Limb (tissue), 2 donors: ENCODE results near the gene ARHGAP31.
A peak's percentile ranks its signal among the peaks of the same experiment; 100 is the strongest.

Experiments
- DNase-seq, 2 donors: peaks; one replicate each; pipeline ENCODE4 v3.0.0-alpha.2; 2016; ENCODE audit errors: extremely low spot score in 2 of 2

The ARHGAP31 gene

DNA sequence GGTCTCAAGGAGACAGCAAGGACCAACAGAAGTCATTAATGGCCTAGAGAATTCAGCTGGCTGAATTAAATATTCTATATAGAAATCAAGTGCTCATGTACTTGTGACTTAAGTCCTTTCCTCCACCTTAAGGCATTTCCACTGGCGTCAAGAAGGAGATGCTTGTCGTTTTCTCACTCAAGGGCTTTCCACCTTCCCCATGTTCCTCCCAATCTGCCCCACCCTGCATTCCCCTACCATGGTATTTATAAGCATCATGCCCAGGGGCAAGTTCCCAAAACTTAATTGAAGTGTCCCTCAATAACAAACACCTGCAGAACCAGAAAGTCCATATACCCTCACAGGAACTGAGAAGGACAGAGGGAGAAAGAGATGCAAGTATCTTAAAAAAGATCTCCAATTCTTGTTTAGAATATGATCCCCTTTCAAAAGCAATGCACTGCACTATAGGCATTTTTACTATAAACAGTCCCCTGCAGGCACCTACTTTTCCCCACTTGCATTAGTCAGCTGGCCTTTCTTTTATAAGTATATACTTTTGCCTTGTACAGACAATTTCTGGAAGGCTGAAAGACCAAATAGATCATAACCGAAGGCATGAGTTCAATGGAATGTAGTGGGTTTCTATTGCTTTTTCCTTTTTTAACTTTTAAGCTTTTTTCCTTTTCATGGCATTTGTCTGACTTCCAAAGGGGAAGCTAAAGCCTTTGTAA is 139.6 kb downstream of the ARHGAP31 start:
- no peak for DNase-seq

DNA sequence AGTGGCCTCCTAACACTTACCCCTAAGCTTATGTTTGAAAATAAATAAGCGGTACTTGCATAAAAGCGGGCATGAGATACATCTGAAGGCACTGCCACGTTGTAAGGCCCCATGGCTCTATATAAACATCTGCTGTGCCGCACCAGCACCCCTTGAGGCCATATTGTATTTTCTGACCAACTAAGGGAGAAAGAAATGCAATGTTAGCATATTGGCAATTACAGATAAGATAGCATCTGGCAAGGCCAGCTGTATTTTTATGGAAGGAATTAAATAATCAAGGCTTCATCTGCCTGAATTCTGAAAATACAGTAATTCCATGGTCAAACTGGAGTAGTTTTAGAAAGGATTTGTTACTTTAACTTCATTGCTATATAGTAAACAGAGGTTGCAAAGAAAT is 140.5 kb downstream of the ARHGAP31 start:
- DNase-seq = no peak

DNA sequence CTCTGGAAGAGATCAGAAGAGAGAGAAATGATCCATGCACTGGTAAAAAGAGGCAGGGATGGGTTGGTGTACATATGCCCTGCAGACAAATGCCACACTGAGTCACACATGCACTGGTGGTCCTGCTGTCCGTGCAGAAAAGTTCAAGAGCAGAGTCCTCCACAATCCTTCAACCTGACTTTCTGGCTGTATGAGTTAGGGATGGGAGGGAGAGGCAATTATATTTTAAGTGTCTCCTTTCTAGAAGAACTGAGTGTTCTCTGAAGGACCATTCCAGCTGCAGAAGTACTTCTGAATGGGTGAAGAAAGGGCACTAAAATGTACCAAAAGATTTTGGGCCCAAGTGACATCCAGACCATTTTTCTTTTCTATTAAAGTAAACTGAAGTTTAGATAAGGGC is 142.8 kb downstream of the ARHGAP31 start:
- DNase-seq = no peak

DNA sequence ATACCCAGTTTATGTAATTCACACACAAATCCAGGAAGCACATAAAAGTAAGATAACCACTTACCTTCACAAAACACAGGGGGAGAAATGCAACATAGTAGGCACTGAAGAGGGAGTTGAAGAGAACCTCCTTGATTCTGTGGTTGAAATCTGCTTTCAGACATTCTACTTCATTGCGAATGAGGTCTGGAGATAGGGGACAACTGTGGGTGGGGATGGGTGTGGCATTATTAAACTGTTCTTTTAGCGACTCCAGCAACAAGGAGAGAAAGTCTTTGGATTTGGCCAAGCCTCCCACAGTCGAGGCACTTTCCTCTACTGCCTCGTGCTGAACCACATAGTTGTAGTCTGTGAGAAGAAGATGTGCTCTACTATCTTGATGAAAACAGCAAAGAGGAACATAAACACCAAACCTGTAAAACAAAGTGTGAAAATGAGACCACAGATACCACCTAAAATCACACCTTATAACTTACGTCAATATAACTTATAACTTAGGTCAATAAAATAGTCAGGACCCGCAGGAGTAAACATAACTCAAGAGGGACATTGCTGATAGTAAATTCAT is 143.6 kb downstream of the ARHGAP31 start:
- DNase-seq = no peak

DNA sequence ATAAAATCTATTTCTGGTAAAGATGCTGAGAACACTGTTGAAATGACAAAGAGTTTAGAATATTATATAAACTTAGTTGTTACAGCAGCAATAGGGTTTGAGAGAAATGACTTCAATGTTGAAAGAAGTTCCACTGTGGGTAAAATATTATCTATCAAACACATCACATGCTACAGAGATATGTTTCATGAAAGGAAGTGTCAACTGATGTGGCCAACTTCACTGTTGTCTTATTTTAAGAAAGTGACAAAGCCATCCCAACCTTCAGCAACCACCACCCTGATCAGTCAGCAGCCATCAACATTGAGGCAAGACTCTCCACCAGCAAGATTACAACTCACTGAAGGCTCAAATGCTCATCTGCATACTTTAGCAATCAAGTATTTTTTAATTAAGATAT is 149.0 kb downstream of the ARHGAP31 start:
- DNase-seq = no peak

DNA sequence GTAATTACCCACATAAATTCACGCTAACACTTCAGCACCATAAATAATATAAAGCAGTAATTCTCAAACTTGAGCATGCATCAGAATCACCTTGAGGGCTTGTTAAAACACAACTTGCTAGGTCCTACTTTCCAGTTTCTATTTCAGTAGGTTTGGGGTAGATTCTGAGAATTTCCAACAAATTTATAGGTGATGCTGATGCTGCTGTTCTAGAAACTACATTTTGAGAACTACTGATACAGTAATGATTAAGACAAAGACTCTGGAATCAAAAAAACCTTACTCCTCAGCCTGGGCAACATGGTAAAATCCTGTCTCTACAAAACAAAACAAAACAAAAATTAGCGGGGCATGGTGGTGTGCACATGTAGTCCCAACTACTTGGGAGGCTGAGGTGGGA is 150.4 kb downstream of the ARHGAP31 start:
- DNase-seq = no peak

DNA sequence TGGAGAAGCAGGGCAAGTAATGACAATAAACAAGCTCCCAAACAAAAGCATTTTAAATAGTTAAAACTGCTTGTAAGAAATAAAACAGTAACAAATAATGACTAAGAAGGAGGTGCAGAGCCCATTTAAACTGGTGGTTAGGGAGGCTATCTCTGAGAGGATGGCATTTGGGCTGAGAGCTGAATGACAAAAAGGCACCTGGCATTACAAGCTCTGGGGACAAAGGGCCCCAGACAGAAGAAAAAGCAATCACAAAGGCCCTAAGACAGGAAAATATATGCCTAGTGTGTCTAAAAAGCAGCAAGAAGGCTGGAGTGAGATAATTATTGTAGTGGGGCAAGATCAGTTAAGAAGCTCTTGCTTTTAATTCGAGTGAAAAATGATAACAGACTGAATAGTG is 159.6 kb downstream of the ARHGAP31 start:
- no peak for DNase-seq

DNA sequence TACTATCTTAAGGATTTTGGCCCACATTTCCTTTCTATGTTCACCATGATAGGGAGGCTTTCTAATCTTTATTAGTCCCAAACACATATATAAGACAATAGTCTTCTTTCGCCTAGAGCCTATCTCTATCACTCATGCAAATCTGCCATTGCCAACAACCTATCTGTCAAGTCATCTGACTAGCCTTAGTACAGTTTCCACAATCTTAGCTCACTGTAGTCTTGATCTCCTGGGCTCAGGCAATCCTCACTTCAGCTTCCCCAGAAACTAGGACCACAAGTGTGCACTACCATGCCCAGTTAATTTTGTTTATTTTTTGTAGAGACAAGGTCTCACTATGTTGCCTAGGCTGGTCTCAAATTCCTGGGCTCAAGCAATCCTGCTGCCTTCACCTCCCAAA is 162.3 kb downstream of the ARHGAP31 start:
- DNase-seq = no peak

DNA sequence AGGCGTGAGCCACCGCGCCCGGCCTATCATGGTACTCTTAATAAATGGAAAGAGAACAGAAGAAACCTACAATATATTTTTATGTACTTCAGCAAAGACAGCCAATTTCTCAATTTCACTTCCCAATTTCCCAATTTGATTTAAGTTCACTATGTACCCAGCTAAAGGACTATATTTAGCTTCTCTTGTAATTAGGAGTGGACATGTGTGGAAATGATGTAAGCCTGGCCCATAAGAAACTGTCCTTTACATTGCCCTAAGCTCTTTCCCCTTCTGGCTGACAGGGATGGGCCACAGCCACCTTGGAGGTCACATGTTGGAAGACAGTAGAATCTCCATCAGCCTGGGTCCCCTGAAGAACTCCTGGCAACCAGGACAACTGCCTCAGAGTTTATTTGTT is 163.1 kb downstream of the ARHGAP31 start:
- DNase-seq = no peak

DNA sequence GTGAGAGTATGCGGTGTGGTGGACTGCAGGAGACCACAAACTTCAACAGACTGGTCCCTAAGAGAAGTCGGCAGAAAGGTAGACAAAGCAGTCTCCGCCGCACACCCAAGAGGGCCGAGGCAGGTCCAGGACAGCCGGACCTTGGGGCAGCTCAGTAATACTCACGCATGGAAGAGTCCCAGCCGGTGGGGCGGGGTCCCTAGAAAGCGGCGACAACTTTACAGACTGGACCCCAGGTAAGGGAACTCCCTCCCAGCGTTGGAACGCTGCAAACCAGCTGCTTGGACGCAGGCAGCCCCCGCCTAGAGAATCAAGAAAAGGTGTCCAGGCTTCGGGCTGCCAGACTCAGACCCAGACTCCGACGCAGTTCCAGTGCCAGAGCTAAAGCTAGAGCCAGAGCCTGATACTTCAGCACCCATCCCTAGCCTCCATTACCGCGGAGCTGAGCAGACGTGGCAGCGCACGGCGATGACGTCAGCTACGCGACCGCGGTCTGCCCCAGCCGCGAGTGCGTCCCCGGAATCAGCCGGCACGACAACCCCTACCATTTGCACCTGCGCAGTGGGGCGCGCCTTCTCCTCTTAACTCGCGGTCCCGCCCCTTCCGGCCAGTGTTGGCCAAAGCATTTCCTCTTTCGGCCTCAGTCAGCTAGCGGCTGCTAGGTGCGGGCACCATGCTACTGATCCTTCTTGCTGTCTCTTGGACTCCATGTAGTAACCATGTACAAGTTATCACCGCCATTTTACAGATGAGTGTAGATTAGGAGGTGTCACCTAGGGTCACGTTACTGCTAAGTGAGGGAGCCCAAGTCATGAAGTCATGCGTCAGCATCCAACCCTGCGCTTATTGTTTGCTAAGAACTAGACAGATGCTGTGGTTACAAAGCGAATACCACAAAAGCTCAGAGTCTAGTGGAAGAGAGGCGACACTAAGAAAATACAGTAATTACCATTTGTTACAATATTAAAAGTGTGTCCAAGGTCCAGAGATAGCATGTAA is 169.3 kb downstream of the ARHGAP31 start, which contains the start of gene TMEM39A:
Gene TMEM39A, minus strand, starts transcription at position 445 of the 999 bp plus-strand sequence. CDS start 1,541 bp downstream, outside the sequence.
- peak; percentile 98 to 99 for DNase-seq

DNA sequence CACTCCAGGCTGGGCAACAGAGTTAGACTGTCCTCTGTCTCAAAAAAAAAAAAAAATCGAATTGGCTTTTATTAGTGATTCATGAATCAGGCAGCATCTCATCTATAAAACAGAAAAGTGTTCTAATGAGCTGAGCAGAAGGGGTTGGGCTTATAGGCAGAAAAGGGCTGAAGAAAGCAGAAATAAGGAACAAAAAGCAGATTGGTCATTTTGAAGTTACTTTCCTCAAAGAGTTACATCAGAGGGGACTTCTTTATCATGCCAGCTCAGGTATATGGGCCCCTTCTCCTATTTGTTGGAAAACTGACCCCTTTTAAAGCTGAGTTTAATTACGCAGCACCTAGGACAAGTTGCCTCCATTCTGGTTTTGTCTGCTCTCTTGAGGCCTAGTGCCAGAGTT is 173.9 kb downstream of the ARHGAP31 start:
- no peak for DNase-seq

DNA sequence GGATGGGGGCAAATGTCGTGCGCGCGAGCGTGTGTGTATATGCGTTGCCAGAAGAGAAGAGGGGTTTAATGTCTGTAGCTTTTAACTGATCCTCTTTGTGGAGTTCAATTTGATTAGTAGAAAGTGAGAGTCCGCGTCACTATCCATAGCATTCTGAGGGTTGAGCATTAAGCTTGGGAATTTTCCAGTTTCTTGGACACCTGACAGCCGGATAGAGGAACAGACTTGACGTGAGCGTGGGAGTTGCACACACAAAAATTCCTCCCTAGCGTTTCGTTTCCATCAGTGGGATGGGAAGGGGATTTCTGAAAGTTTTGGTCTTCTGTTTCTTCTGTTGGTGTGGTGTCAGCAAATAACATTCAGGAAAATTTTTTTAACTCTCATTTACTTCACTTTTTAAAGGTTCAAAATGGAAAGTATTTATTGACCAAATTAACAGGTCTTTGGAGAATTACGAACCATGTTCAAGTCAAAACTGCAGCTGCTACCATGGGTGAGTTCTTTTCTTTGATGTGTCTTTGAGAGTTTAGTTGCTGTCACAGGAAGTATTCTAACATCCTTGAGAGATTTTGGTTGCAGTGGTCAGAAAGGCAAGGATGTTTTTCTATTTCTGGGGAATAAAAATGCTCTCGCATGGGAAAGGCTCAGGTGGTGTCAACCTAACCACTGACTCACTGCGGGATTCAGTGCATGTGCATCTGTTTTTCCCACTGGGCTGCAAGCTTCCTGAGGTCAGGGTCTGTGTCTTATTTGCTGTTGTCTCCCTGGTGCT is 175.4 kb downstream of the ARHGAP31 start:
- DNase-seq = peak in 1 of 2 donors; percentile 6
